ENCODE data around the gene ECHS1. TPM values are rescaled to one million over a fixed set of nuclear protein-coding genes. Genes with fewer than 3 reads are reported as not detected.

Gene ECHS1
- total and polyA plus RNA-seq, 10 donors = 29.8 to 81.2 (median 45.8) TPM

- no peaks in the 10 kb centered on the region for H3K9me3 ChIP-seq
- no peak overlapping the region for H3K4me3 ChIP-seq
- 85 to 92% (median 88%) methylated on average over 10 to 11 of the region's 11 CpGs for WGBS, 5 donors
- DNase-seq = no peak
- H3K4me1 ChIP-seq = peaks cover 8 to 46% (median 20%) of the 10 kb centered on the region in 6 donors
- TF ChIP-seq, protein P1, sequence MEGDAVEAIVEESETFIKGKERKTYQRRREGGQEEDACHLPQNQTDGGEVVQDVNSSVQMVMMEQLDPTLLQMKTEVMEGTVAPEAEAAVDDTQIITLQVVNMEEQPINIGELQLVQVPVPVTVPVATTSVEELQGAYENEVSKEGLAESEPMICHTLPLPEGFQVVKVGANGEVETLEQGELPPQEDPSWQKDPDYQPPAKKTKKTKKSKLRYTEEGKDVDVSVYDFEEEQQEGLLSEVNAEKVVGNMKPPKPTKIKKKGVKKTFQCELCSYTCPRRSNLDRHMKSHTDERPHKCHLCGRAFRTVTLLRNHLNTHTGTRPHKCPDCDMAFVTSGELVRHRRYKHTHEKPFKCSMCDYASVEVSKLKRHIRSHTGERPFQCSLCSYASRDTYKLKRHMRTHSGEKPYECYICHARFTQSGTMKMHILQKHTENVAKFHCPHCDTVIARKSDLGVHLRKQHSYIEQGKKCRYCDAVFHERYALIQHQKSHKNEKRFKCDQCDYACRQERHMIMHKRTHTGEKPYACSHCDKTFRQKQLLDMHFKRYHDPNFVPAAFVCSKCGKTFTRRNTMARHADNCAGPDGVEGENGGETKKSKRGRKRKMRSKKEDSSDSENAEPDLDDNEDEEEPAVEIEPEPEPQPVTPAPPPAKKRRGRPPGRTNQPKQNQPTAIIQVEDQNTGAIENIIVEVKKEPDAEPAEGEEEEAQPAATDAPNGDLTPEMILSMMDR (IDR thresholded peaks at IDR 0.05 in 8 of 11, conservative IDR thresholded peaks at IDR 0.05 in 3 of 11) = no peak
- no peaks in the 10 kb centered on the region for H3K27me3 ChIP-seq (replicated peaks in 1 of 7)
- peaks cover 0 to 42% (median 19%) of the 10 kb centered on the region in 6 donors for H3K36me3 ChIP-seq
- intact Hi-C loops (cut with DNase I; ENCODE audit: low total_unique reads) = no loop called here
- peak overlapping the region in 5 of 8 donors; percentile 14 to 89 (median 82) for H3K27ac ChIP-seq
Measured at GRCh38 chr10:133358925-133359310, 14.2 kb downstream of the ECHS1 start.

DNA sequence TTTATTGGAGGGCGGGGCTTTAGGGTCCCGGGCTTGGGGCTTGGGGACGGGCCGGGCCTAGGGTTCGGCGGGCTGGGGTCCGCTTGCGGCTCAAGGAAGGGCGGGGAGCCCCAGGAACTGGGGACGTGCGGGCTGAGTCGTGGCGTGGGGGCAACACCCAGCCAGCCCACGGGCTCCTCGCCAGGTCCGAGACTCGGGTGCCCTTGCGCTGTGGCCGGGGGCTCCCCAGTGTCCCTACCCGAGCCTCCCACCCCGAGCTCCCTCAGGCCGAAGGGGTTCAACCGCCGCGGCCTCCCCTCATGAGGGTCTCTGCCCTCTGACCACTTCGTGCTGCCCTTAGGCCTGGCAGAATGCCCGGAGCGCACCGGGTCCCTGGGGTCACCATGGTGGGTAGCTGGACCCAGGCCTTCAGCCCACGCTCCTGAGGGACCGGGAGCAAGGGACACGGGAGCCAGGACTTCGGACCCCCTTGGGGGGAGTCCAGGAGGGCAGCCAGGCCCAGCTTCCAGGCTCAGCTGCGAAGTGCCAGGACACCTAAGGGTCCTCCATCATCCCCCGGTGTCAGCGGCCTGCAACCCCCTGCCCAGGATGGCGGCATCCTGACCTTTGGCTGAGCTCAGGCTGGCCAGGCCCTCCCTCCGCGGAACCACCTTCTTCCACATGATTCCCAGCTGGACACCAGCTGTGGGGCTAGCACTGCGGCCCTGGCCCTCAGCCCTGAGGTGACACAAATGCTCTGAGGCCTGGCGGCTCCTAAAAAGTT lies 14.8 kb downstream of the ECHS1 start:
- Histone ChIP-seq H3K4me3 (peak overlapping the region in 4 of 8 donors; percentile 54 to 85 (median 63)), H3K27me3 (replicated peaks in 1 of 7) (no peaks in the 10 kb centered on the region), H3K36me3 (peaks cover 0 to 36% (median 14%) of the 10 kb centered on the region in 6 donors), H3K4me1 (peaks cover 8 to 46% (median 20%) of the 10 kb centered on the region in 6 donors), H3K9me3 (no peaks in the 10 kb centered on the region), H3K27ac (peak overlapping the region in 6 of 8 donors; percentile 14 to 89 (median 83))
- 50 to 85% (median 84%) methylated on average over 2 to 41 of the region's 41 CpGs for WGBS, 5 donors
- intact Hi-C loops (cut with DNase I; ENCODE audit: low total_unique reads) = no loop called here
- peak; percentile 91 for DNase-seq
- TF ChIP-seq POLR2A (IDR thresholded peaks at IDR 0.05) (no peak), POLR2AphosphoS5 (IDR thresholded peaks at IDR 0.05) (no peak)
- TF ChIP-seq, protein P1 (IDR thresholded peaks at IDR 0.05 in 8 of 11, conservative IDR thresholded peaks at IDR 0.05 in 3 of 11) = no peak

DNA sequence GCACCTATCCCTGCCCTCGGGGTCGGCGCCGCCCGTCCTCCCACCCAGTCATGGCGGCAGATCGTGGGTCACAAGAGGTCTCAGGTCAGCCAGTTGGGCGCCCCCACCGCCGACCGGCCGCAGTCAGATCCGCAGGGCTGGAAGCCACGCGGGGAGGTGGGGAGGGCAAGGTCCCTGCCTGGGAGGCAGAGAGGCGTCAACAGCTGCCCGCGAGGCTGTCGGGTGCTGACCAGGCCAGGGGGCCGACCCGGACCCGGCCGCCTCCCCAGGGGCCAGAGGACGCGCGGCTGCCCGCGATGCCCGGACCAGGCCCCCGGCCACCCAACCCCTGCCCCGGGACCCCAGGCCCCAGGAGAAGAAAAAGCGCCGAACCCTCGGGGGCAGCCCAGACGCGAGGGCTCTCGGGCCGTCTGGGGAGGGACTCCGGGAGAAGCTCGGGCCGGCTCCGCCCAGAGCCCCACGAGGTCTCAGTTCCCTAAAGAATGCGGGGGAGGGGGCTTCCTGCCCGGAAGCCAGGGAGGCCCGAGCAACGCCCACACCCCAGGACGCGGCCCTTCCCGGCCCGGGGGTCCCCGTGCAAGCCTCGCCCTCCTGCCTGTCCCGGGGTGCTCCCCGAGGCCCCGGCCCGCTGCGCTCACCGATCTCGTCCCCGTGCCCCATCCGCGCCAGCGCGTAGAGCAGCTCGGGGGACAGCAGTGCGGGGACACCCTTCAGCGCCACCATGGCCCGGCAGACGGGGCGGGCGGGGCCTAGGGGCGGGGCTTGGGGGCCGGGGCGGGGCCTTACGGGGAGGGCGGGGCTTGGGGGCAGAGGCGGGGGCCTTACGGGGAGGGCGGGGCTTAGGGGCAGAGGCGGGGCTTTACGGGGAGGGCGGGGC lies 15.6 kb downstream of the ECHS1 start, which contains the start of gene FUOM:
TSS of gene FUOM (minus strand) at position 735 of the 877 bp plus-strand sequence. CDS start at position 723, 12 bp downstream.
- DNase-seq = peak; percentile 94
- TF ChIP-seq, protein P1 (IDR thresholded peaks at IDR 0.05 in 8 of 11, conservative IDR thresholded peaks at IDR 0.05 in 3 of 11) = no peak
- TF ChIP-seq POLR2AphosphoS5 (IDR thresholded peaks at IDR 0.05) = peak; percentile 78 to 87 (median 79)

More for the DNA sequence above, 15.6 kb downstream of the ECHS1 start, which contains the start of gene FUOM:
- WGBS, 5 donors = 0 to 7% (median 1%) methylated on average over 9 to 83 of the region's 83 CpGs
- intact Hi-C loops (cut with DNase I; ENCODE audit: low total_unique reads) = no loop called here
- peak within 1 kb of the TSS; percentile 62 to 89 (median 83) for H3K27ac ChIP-seq
- peaks cover 8 to 46% (median 20%) of the 10 kb centered on the region in 6 donors for H3K4me1 ChIP-seq
- H3K4me3 ChIP-seq = peak within 1 kb of the TSS; percentile 44 to 85 (median 56)
- no peaks in the 10 kb centered on the region for H3K27me3 ChIP-seq (replicated peaks in 1 of 7)
- H3K9me3 ChIP-seq = no peaks in the 10 kb centered on the region
- H3K36me3 ChIP-seq = peaks cover 0 to 28% (median 6%) of the 10 kb centered on the region in 6 donors

Data from spleen (tissue), 11 donors.